ENCODE measurements around the gene PAK4. TPM values are rescaled to one million over a fixed set of nuclear protein-coding genes. Genes with fewer than 3 reads are reported as not detected.
"Not testable (repeated sequence)": the region's sequence is repeated elsewhere in the genome, so short reads cannot be mapped to it uniquely, and the experiment has no call there.

Gene PAK4
- total RNA-seq, 2 experiments from 2014 or later = 2.7 to 6.3 TPM

DNA sequence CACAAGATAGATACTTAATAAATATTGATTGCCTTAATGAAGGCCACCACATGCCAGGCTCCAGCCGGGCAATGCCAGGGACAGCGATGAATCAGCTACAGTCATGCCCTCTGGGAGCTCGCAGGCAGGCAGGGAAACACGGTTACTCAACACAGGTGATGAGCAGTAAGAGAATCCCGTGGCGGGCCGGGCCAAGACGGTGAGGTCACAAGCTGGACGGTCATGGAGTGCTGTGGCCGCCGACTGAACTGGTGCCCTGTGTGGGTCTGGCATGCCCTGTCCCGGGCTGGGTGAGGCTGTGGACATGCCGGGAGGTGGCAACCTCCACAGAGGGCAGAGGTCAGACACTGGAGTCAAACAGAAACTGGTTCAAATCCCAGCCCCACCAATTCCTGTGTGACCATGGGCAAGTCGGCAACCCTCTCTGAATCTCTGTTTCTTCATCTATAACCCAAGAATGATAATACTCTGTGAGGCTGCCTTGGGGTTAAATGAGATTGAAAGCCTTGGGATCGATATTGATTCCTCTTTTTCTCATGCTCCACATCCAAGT, 13.2 kb upstream of the PAK4 start:
- H3K27me3 Mint-ChIP-seq = peaks cover 8% of the 10 kb centered on the region
- ATAC-seq (ENCODE audit: poor library complexity) (no peak), DNase-seq (no peak)
- Histone ChIP-seq H3K27ac (ENCODE audit: low read depth in 1 of 2, low read length in 2 of 2) (no peak overlapping the region), H3K36me3 (ENCODE audit: insufficient read depth, low read length) (no peaks in the 10 kb centered on the region), H3K4me3 (ENCODE audit: low read length) (no peak overlapping the region), H3K4me1 (ENCODE audit: insufficient read depth, low read length) (peaks cover 4% of the 10 kb centered on the region), H3K9me3 (ENCODE audit: control insufficient read depth in 1 of 2, insufficient read depth in 1 of 2, low read length in 2 of 2) (no peaks in the 10 kb centered on the region), H3K27me3 (ENCODE audit: control insufficient read depth in 1 of 2, insufficient read depth in 2 of 2, low read length in 2 of 2) (no peaks in the 10 kb centered on the region)
- CTCF ChIA-PET = no interaction called here
- POLR2A ChIA-PET = no interaction called here
- no peaks in the 10 kb centered on the region for H3K9me3 Mint-ChIP-seq
- no peaks in the 10 kb centered on the region for H3K36me3 Mint-ChIP-seq (ENCODE audit: low read depth)
- intact Hi-C loops (cut with DNase I, micrococcal nuclease) = loop anchor here (5.0 kb wide), 2 partner anchors 60 to 420 kb away; partner anchors contain the start of gene EID2B (in 1 of the 2)
- H3K4me1 Mint-ChIP-seq (ENCODE audit: low read depth) = peaks cover 4% of the 10 kb centered on the region
- no peak overlapping the region for H3K4me3 Mint-ChIP-seq
- no peak overlapping the region for H3K27ac Mint-ChIP-seq
- TF ChIP-seq, protein P1, sequence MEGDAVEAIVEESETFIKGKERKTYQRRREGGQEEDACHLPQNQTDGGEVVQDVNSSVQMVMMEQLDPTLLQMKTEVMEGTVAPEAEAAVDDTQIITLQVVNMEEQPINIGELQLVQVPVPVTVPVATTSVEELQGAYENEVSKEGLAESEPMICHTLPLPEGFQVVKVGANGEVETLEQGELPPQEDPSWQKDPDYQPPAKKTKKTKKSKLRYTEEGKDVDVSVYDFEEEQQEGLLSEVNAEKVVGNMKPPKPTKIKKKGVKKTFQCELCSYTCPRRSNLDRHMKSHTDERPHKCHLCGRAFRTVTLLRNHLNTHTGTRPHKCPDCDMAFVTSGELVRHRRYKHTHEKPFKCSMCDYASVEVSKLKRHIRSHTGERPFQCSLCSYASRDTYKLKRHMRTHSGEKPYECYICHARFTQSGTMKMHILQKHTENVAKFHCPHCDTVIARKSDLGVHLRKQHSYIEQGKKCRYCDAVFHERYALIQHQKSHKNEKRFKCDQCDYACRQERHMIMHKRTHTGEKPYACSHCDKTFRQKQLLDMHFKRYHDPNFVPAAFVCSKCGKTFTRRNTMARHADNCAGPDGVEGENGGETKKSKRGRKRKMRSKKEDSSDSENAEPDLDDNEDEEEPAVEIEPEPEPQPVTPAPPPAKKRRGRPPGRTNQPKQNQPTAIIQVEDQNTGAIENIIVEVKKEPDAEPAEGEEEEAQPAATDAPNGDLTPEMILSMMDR (IDR thresholded peaks at IDR 0.05) = no peak

DNA sequence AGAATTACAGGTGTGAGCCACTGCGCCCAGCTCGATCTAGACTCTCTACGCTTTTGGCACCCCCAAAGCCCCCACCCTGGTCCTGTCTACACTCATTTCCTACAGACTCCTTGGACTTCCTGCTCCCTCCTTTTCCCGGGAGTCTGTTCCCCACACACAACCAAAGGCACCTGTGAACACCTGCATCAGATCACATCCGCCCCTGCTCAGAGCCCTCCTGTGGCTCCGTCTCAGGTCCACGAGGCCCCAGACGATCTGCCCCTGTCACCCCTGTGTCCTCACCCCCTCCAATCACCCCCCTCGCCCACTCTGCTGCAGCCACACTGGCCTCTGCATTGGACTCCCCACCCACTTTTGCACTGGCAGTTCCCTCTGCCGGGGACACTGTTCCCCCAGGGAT, 12.4 kb upstream of the PAK4 start:
- Mint-ChIP-seq H3K27ac (no peak overlapping the region), H3K4me1 (ENCODE audit: low read depth) (peaks cover 4% of the 10 kb centered on the region), H3K27me3 (peaks cover 8% of the 10 kb centered on the region), H3K4me3 (no peak overlapping the region), H3K9me3 (no peaks in the 10 kb centered on the region), H3K36me3 (ENCODE audit: low read depth) (no peaks in the 10 kb centered on the region)
- TF ChIP-seq, protein P1 (IDR thresholded peaks at IDR 0.05) = no peak
- Histone ChIP-seq H3K27me3 (ENCODE audit: control insufficient read depth in 1 of 2, insufficient read depth in 2 of 2, low read length in 2 of 2) (no peaks in the 10 kb centered on the region), H3K4me1 (ENCODE audit: insufficient read depth, low read length) (peaks cover 4% of the 10 kb centered on the region), H3K9me3 (ENCODE audit: control insufficient read depth in 1 of 2, insufficient read depth in 1 of 2, low read length in 2 of 2) (no peaks in the 10 kb centered on the region), H3K4me3 (ENCODE audit: low read length) (no peak overlapping the region), H3K27ac (ENCODE audit: low read depth in 1 of 2, low read length in 2 of 2) (no peak overlapping the region), H3K36me3 (ENCODE audit: insufficient read depth, low read length) (no peaks in the 10 kb centered on the region)
- ChIA-PET CTCF (no interaction called here), POLR2A (no interaction called here)
- ATAC-seq (ENCODE audit: poor library complexity) (no peak), DNase-seq (no peak)
- intact Hi-C loops (cut with DNase I, micrococcal nuclease) = loop anchor here (5.0 kb wide), 2 partner anchors 61 to 419 kb away; partner anchors contain the start of gene EID2B (in 1 of the 2)

DNA sequence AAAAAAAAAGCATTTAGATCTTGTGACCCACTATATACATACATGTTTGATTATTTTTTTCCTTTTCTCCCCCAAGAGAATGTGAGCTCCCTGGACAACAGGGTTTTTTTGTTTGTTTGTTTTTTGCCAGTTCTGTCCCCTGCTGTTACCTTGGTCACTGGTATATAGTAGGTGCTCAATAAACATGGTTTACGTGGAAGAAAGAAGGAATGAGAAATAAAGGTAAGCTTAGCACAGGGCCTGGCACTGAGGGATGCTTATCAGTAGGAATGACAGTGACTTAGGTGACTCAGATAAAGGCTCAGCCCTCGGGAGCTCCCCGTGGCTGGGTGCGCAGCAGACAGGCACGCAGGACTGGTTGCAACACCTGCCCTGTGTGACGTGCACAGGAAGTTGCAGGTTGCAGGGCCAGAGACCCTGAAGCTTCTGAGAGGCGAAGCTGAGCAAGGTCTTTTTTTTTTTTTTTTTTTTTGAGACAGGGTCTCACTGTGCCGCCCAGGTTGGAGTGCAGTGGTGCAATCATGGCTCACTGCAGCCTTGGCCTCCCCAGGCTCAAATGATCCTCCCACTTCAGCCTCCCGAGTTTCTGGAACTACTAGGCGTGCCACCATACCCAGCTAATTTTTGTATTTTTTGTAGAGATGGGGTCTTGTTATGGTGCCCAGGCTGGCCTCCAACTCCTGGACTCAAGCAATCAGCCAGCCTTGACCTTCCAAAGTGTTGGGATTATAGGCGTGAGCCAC, 10.3 kb upstream of the PAK4 start:
- Mint-ChIP-seq H3K4me1 (ENCODE audit: low read depth) (peaks cover 4% of the 10 kb centered on the region), H3K9me3 (no peaks in the 10 kb centered on the region), H3K27me3 (peaks cover 6% of the 10 kb centered on the region), H3K4me3 (no peak overlapping the region), H3K27ac (no peak overlapping the region), H3K36me3 (ENCODE audit: low read depth) (no peaks in the 10 kb centered on the region)
- POLR2A ChIA-PET = no interaction called here
- Histone ChIP-seq H3K27me3 (ENCODE audit: control insufficient read depth in 1 of 2, insufficient read depth in 2 of 2, low read length in 2 of 2) (no peaks in the 10 kb centered on the region), H3K27ac (ENCODE audit: low read depth in 1 of 2, low read length in 2 of 2) (no peak overlapping the region), H3K9me3 (ENCODE audit: control insufficient read depth in 1 of 2, insufficient read depth in 1 of 2, low read length in 2 of 2) (no peaks in the 10 kb centered on the region), H3K4me1 (ENCODE audit: insufficient read depth, low read length) (peaks cover 4% of the 10 kb centered on the region), H3K4me3 (ENCODE audit: low read length) (no peak overlapping the region), H3K36me3 (ENCODE audit: insufficient read depth, low read length) (no peaks in the 10 kb centered on the region)
- CTCF ChIA-PET = no interaction called here
- intact Hi-C loops (cut with DNase I, micrococcal nuclease) = no loop called here
- no peak for ATAC-seq (ENCODE audit: poor library complexity)
- no peak for DNase-seq
- TF ChIP-seq, protein P1 (IDR thresholded peaks at IDR 0.05) = no peak

DNA sequence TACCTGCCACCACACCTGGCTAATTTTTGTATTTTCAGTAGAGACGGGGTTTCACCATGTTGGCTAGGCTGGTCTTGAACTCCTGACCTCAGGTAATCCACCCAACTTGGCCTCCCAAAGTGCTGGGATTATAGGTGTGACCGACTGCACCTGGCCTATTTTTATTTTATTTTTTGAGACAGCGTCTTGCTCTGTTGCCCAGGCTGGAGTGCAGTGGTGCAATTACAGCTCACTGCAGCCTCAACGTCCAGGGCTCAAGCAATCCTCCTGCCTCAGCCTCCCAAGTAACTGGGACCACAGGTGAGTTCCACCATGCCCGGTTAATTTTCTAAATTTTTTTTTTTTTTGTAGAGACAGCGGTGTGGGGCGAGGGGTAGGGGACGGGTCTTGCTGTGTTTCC, 8.6 kb upstream of the PAK4 start:
- ATAC-seq (ENCODE audit: poor library complexity); H3K27me3 ChIP-seq (ENCODE audit: control insufficient read depth in 1 of 2, insufficient read depth in 2 of 2, low read length in 2 of 2); DNase-seq; intact Hi-C loops (cut with DNase I, micrococcal nuclease); H3K27me3 Mint-ChIP-seq; H3K9me3 ChIP-seq (ENCODE audit: control insufficient read depth in 1 of 2, insufficient read depth in 1 of 2, low read length in 2 of 2); H3K36me3 Mint-ChIP-seq (ENCODE audit: low read depth); H3K27ac ChIP-seq (ENCODE audit: low read depth in 1 of 2, low read length in 2 of 2); H3K4me3 ChIP-seq (ENCODE audit: low read length); H3K36me3 ChIP-seq (ENCODE audit: insufficient read depth, low read length); H3K4me3 Mint-ChIP-seq; H3K4me1 Mint-ChIP-seq (ENCODE audit: low read depth); H3K9me3 Mint-ChIP-seq; H3K27ac Mint-ChIP-seq; POLR2A ChIA-PET; H3K4me1 ChIP-seq (ENCODE audit: insufficient read depth, low read length): not testable (repeated sequence)
- CTCF ChIA-PET = interaction anchor here (1.2 kb wide), 1 partner anchor 70 kb away, joined by 3 read pairs; no protein-coding TSS in a partner anchor

Measured in CD4-positive, alpha-beta T cell (primary cell).